LHCN-M2 (cell line): ENCODE results near the gene NCAPG2. TPM values are rescaled to one million over a fixed set of nuclear protein-coding genes. Genes with fewer than 3 reads are reported as not detected.

ENCODE experiments used
- DNase-seq: peaks from one replicate; pipeline ENCODE4 v3.0.0-alpha.2; 2012; ENCODE audit warnings: low read depth
- total RNA-seq: library from RNA; depleted of rRNA; stranded (reverse); fragments of >200 nt; gene quantifications from 2 replicates; pipeline ENCODE4 v1.2.3, GENCODE V29; 2014

The NCAPG2 gene
- total RNA-seq, 1 experiment from 2014 or later = 83.5 TPM

DNA sequence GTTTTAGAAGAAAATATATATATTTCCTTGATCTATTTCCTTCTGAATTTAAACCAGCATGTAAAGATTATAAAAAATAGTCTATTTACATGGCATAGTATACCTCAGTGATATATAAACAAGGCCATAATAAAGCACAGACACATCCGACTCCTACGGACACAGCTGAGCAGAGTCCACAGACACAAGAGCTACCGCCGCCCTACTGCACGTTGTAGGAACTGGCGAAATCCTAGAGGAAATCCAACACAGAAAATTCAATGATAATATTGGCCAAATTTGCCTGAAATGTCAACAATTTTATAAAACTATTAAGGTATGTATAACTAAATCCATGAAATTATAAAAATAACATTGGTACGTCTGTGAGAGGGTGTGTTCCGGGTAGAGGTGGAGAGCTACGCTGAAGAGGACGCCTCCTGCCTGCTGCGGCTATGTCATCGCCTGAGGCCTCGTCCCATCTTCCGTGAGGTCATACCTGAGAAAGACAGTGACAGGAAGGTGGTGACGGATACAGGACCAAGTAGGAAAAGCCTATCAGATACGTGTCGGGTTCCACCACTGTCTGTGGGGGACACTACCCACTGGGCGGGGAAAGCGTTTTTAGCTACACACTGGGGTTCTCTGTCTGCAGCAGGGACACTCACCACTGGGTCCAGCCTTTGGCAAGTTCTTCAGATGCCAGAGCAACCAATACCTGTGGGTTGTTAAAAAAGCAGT is 29.3 kb upstream of the NCAPG2 start:
- no peak for DNase-seq

GRCh38 chr7:158733220-158733519 is 28.6 kb upstream of the NCAPG2 start:
- no peak for DNase-seq

DNA sequence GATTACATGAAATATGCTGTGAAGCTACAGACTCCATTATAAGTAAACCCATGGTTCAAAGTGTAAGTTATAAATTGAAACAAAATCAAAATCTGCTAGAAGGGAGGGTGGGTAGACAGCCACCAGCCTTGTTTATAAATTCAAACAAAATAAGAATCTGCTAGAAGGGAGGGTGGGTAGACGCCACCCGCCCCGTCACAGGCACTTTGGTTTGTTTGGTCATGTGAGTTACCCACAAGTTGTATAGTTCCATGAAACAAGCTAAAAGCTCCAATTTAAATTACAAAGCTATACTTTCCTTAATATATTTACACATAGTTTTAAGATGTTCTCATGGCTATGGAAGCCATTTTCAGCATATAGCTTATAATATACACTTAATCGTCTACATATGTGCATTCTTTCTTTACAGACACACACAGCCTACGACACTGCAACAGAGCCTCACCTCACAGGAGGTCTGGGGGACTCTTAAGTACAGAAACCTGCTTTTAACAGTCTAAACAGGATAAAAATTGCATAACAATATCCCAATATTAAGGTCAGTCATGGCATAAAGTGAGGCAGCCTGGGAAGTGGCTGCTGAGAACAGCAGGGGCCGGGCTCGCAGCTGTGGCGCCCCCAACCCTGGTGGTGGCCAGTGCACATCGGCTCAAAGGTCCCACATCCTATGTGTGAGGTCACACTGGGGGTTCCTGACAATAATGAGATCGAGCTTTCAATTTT is 28.1 kb upstream of the NCAPG2 start:
- DNase-seq = no peak

DNA sequence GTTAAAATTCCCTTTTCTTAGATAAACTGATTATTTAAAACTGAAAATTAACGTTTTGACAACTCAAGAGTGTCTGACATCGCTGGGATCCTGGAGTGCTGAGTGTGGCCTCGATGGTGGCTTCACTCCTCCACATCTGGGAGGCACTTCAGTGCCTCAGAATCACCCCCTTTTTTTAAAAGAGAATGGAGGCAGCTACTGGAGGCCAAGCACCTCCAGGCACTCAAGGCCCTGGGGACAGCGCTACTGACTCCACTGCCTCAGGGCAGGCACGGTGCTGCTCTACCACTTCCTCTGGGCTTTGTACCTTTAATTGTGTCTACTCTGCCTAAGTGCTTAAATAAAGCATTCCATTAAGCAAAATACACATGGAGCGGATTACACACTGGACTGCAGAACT is 27.2 kb upstream of the NCAPG2 start:
- DNase-seq = no peak

- no peak for DNase-seq
Observed at GRCh38 chr7:158730383-158731346, 26.1 kb upstream of the NCAPG2 start.

DNA sequence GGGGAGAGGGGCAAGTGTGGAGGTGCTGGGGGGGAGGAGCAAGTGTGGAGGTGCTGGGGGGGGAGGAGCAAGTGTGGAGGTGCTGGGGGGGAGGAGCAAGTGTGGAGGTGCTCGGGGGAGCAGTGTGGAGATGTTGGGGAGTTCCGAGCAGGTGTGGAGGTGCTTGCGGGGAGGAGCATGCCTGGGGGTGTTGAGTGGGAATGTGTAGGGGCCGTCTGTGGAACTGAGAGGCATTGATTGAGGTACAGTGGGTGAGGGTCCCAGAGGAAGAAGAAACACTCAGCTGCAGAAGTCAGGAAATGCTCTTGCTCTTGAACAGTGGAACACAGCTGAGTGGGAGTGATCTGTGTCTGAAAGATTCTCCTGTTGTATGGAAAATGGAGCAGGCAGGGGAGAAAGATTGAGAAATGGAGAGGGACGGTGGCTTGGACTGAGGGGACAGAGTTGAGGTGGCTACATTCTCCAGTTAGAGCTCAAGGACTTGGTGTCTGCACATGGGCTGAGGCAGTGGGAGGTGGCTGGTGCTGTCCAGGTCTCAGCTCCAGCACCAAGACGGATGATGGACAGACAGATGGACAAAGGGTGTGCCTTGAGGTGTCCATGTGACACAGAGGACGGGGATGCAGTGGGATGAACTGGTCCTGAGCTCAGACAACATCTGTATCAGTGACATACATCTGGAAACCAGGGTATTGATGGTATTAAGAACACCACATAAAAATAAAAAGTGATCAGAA is 25.2 kb upstream of the NCAPG2 start:
- DNase-seq = no peak

- DNase-seq = no peak
Observed at GRCh38 chr7:158728911-158729645, 24.5 kb upstream of the NCAPG2 start.

- no peak for DNase-seq
Observed at GRCh38 chr7:158727690-158728089, 23.1 kb upstream of the NCAPG2 start.

DNA sequence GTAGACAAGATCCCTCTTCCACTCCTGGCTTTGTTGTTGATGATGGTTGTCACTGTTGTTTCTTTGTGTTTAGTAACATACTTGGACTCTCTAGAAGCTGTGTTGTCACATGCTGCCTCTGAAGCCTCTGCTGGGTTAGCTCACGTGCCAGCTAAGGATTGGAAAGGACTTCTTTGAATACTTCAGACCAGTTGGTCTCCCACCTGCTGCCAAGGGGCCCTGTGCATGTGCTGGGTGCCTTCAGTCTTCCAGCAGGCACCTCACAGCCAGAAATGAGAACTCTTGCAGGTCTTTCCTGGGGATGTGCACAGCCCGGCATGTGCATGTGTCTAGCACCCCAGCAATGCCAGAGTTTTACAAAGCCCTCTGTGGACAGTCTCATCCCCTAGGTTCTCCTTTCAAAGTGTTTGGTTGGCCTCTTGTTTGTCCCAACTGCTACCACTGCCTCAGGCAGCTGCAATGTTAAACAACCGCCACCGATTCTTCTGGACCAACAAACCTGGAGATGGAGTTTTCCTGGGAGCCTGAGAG is 21.7 kb upstream of the NCAPG2 start:
- no peak for DNase-seq

DNA sequence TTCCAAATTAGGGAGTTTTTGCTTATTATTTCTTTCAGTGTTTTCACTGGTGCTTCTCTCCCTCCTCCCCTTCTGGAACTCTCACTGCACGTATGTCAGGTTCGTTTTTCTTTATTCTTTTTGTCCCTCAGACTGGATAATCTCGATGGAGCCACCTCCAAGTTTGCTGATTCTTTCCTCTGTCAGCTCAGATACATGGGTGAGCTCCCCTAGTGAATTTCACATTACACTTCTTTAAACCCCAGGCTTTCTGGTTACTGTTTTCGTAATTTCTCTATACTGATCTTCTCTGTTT is 20.8 kb upstream of the NCAPG2 start:
- no peak for DNase-seq

- DNase-seq = no peak
Observed at GRCh38 chr7:158724658-158725505, 20.3 kb upstream of the NCAPG2 start.

DNA sequence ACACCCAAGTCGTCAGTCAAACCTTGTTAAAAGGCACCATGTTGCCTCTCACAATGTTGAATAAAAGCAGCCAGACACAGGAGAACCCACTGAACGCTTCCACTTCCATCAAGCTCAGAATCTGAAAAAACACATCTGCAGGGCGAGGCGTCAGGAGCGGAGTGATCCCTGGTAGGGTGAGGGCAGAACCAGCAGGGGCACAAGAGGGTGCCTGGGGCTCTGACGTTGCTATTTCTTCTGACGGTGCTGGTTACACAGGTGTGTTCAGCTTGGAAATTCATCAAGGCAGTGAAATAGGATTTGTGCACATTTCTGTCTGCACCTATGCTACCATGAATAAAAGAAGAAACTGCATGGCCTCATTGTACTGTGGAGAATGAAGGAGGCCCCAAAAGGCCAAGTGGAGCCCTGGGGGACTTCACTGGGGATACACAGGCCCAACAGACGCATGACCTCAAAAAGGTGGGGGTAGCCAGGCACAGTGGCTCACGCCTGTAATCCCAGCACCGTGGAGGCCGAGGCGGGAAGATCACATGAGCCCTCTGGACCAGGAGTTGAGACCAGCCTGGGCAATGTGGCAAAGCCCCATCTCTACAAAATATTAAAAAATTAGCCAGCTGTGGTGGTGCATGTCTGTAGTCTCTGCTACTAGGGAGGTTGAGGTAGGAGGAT is 19.2 kb upstream of the NCAPG2 start:
- no peak for DNase-seq

DNA sequence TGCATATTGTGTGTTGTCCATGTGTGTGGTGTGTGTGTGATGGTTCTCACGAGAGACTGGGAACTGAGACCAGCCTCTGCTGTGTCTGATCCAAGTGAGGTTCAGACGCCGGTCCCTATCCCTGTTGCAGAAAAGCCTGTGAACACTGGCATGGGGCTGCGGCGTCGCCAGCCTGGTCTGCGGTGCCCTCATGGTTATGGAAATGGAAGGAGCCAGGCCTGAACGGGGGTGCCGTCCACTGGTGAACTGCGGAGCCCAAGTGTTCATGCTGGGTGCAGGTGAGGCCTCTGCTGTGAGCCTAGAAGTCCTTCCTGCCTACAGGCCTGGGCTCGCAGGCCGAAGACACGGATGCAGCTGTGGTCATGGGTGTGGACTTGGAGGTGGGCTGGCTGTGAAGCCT is 18.7 kb upstream of the NCAPG2 start:
- no peak for DNase-seq

- DNase-seq = no peak
Observed at GRCh38 chr7:158722574-158723237, 18.1 kb upstream of the NCAPG2 start.

DNA sequence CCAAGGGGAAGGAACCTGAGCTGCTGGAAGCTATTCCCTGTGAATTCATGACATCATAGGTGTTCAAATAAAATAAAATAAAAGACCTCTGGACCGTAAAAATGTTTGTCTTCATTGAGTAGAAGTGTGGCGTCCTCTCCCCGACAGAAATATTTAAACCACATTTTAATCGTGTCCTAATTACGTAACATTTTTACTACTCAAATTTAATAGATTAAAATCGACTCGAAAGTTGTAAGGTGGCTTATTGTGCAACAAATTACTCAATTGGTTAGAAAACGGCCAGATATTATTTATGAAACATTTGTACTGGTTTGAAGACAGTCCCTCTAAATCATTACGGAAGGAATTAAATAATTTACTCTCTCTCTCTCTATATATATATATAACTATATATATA is 15.5 kb upstream of the NCAPG2 start:
- DNase-seq = no peak

DNA sequence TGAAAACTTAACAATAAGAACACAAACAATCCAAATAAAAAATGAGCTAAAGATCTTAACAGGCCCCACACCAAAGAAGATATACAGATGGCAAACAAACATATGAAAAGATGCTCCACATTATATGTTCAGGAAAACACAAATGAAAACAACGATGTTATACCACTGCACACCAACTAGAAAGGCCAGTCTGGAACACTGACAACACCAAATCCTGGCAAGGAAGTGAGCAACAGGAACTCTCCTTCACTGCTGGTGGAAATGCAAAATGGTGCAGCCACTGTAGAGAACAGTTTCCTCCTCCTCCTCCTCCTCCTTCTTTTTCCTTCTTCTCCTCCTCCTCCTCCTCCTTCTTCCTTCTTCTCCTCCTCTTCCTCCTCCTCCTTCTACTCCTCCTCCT is 12.2 kb upstream of the NCAPG2 start:
- DNase-seq = no peak

DNA sequence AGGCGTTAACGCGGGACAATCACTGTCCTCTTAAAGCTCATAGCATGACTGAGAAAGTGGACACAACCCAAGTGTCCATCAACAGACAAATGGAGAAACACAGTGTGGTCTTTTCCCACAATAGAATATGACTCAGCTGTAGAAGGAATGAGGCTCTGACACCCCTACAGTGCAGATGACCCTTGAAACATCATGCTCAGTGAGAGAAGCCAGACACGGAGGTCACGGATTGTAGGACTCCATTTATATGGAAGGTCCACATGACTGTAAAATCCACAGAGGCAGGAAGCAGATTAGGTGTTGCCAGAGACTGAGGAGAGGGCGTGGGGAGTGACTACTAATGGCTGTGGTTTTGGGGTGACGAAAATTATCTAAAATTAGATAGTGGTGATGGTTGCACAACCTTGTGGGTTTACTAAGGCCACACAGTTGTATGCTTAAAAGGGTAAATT is 6.1 kb upstream of the NCAPG2 start:
- peak; percentile 96 for DNase-seq

GRCh38 chr7:158707610-158708009 is 3.0 kb upstream of the NCAPG2 start:
- peak; percentile 55 for DNase-seq
